Gastrocnemius medialis (tissue), 4 donors: ENCODE results near the gene RGCC. TPM values are rescaled to one million over a fixed set of nuclear protein-coding genes. Genes with fewer than 3 reads are reported as not detected.

Experiments
- ATAC-seq, 2 donors: fragments of 150-250 bp; one replicate each; pipeline ENCODE4 v1.9.1; 2016
- DNase-seq, 2 donors: peaks; one replicate each; pipeline ENCODE4 v3.0.0-alpha.2; 2019
- H3K27ac ChIP-seq, 4 donors: fragments of 200-600 bp; sonication (generic); 1 replicate in 1 of 4; 2 replicates in 3 of 4; pipeline ENCODE4 v1.5.1; 2016 to 2018; ENCODE audit warnings: mild to moderate bottlenecking in 2 of 4, moderate library complexity in 1 of 4
- H3K27me3 ChIP-seq, 3 donors: fragments of 200-600 bp; sonication (generic) in 2 of 3; 1 replicate in 1 of 3; 2 replicates in 2 of 3; pipeline versions ENCODE4 v1.5.1 to v1.6.0; 2016 to 2019; ENCODE audit warnings: mild to moderate bottlenecking in 1 of 3, moderate library complexity in 1 of 3
- H3K36me3 ChIP-seq, 2 donors: fragments of 200-600 bp; sonication (generic) in 1 of 2; one replicate each; pipeline ENCODE4 v1.5.1; 2017 to 2018
- H3K4me1 ChIP-seq, 2 donors: fragments of 200-600 bp; sonication (generic) in 1 of 2; one replicate each; pipeline ENCODE4 v1.5.1; 2016 to 2017; ENCODE audit warnings: mild to moderate bottlenecking in 2 of 2
- H3K4me3 ChIP-seq, 4 donors: fragments of 200-600 bp; sonication (generic) in 3 of 4; 1 replicate in 1 of 4; 2 replicates in 3 of 4; pipeline ENCODE4 v1.5.1; 2016 to 2019; ENCODE audit warnings: mild to moderate bottlenecking in 2 of 4
- H3K9me3 ChIP-seq, 3 donors: fragments of 200-600 bp; sonication (generic) in 2 of 3; 1 replicate in 1 of 3; 2 replicates in 2 of 3; pipeline ENCODE4 v1.5.1; 2016 to 2019
- CTCF ChIP-seq, 5 experiments: fragments of 450-650 bp in 3 of 5; fragments of 200-600 bp in 2 of 5; sonication (generic) in 2 of 5; IDR thresholded peaks in 4 of 5; conservative IDR thresholded peaks in 1 of 5; 1 replicate in 4 of 5; 2 replicates in 1 of 5; pipeline ENCODE4 v1.5.1; 2016 to 2019; ENCODE audit warnings: antibody characterized with exemption in 5 of 5, mild to moderate bottlenecking in 3 of 5, moderate library complexity in 3 of 5
- POLR2A ChIP-seq, 2 donors: fragments of 450-650 bp; IDR thresholded peaks; one replicate each; pipeline ENCODE4 v1.6.1; 2017; ENCODE audit warnings: antibody characterized with exemption in 2 of 2, mild to moderate bottlenecking in 2 of 2, moderate library complexity in 2 of 2
- in situ Hi-C, 4 donors: fragments of 200-750 bp; cut with MboI; loops; one replicate each; pipeline versions ENCODE4 v1.15.0 to v1.8.0; 2017; ENCODE audit warnings: low sequenced_read_pairs in 4 of 4
- intact Hi-C: fragments of 100-400 bp; cut with DNase I; formaldehyde crosslinking; loops from one replicate; pipeline ENCODE4 v1.15.1; 2023; ENCODE audit warnings: low total_unique reads
- total RNA-seq, 4 donors: library from RNA; depleted of rRNA; stranded (reverse); fragments of >200 nt; gene quantifications; one replicate each; pipeline versions ENCODE4 v1.1.0 to v1.2.3, GENCODE V29; 2016

Gene RGCC
- 100 to 1,000 TPM in 2 of 4 donors, 10 to 100 TPM in 2; 56.1 to 135 (median 92.0) TPM for total RNA-seq

GRCh38 chr13:41456768-41457588, at the start of gene RGCC:
Gene RGCC (plus strand): TSS chr13:41457550. CDS start chr13:41457708, 158 bp downstream.
- Histone ChIP-seq H3K27me3 (peaks cover 18 to 36% (median 25%) of the 10 kb centered on the region in 3 donors), H3K4me1 (peaks cover 4 to 11% of the 10 kb centered on the region in 2 donors), H3K4me3 (peak within 1 kb of the TSS; percentile 66 to 76 (median 70)), H3K36me3 (peaks cover 0 to 10% of the 10 kb centered on the region in 2 donors), H3K9me3 (no peaks in the 10 kb centered on the region), H3K27ac (peak within 1 kb of the TSS; percentile 47 to 70 (median 62))
- in situ Hi-C loops = loop anchor here in 2 of 4 donors (25.0 kb wide), 2 partner anchors 180 to 205 kb away; no protein-coding TSS in a partner anchor
- TF ChIP-seq CTCF (IDR thresholded peaks at IDR 0.05 in 4 of 5, conservative IDR thresholded peaks at IDR 0.05 in 1 of 5) (no peak), POLR2A (IDR thresholded peaks at IDR 0.05) (peak in 1 of 2 donors; percentile 82)
- intact Hi-C loops = loop anchor here (2.0 kb wide), 1 partner anchor 196 kb away; no protein-coding TSS in a partner anchor
- ATAC-seq (peak; percentile 53 to 72), DNase-seq (peak; percentile 17 to 45)

- ATAC-seq (no peak), DNase-seq (no peak)
- Histone ChIP-seq H3K4me3 (no peak overlapping the region), H3K4me1 (no peaks in the 10 kb centered on the region), H3K36me3 (no peaks in the 10 kb centered on the region), H3K27me3 (no peaks in the 10 kb centered on the region), H3K9me3 (no peaks in the 10 kb centered on the region), H3K27ac (no peak overlapping the region)
- TF ChIP-seq CTCF (IDR thresholded peaks at IDR 0.05 in 4 of 5, conservative IDR thresholded peaks at IDR 0.05 in 1 of 5) (no peak), POLR2A (IDR thresholded peaks at IDR 0.05) (no peak)
- intact Hi-C loops (no loop called here), in situ Hi-C loops (no loop called here)
Observed at GRCh38 chr13:41408121-41408520, 49.2 kb upstream of the RGCC start.

GRCh38 chr13:41408746-41409145, 48.6 kb upstream of the RGCC start:
- in situ Hi-C loops = no loop called here
- no peaks in the 10 kb centered on the region for H3K27me3 ChIP-seq
- no peak for ATAC-seq
- H3K4me3 ChIP-seq = no peak overlapping the region
- DNase-seq = no peak
- no peak overlapping the region for H3K27ac ChIP-seq
- no peaks in the 10 kb centered on the region for H3K9me3 ChIP-seq
- no peaks in the 10 kb centered on the region for H3K36me3 ChIP-seq
- intact Hi-C loops = no loop called here
- TF ChIP-seq CTCF (IDR thresholded peaks at IDR 0.05 in 4 of 5, conservative IDR thresholded peaks at IDR 0.05 in 1 of 5) = no peak
- TF ChIP-seq POLR2A (IDR thresholded peaks at IDR 0.05) = no peak
- no peaks in the 10 kb centered on the region for H3K4me1 ChIP-seq

GRCh38 chr13:41409611-41410010, 47.7 kb upstream of the RGCC start:
- H3K4me1 ChIP-seq = no peaks in the 10 kb centered on the region
- TF ChIP-seq POLR2A (IDR thresholded peaks at IDR 0.05) (no peak), CTCF (IDR thresholded peaks at IDR 0.05 in 4 of 5, conservative IDR thresholded peaks at IDR 0.05 in 1 of 5) (no peak)
- DNase-seq (no peak), ATAC-seq (no peak)
- H3K4me3 ChIP-seq = no peak overlapping the region
- no peaks in the 10 kb centered on the region for H3K9me3 ChIP-seq
- in situ Hi-C loops = no loop called here
- no peak overlapping the region for H3K27ac ChIP-seq
- intact Hi-C loops = loop anchor here (5.0 kb wide), 1 partner anchor 243 kb away; no protein-coding TSS in a partner anchor
- no peaks in the 10 kb centered on the region for H3K27me3 ChIP-seq
- H3K36me3 ChIP-seq = no peaks in the 10 kb centered on the region
